IMR-90 (cell line): Measurements from ENCODE around the gene DNAH8. TPM values are rescaled to one million over a fixed set of nuclear protein-coding genes. Genes with fewer than 3 reads are reported as not detected.

Source experiments
- ATAC-seq: fragments of 200-7000 bp; cut with Tn5 transposase; 2 replicates; pipeline ENCODE4 v1.9.1; 2020; ENCODE audit warnings: low read depth, mild to moderate bottlenecking, moderate library complexity
- BruUV-seq: library from RNA; stranded (reverse); fragments of 400-500 nt; replicated peaks from 2 replicates; lab custom pipeline; 2021; lab: Mats Ljungman, UMichigan
- CTCF ChIA-PET: fragments of 300-600 bp; formaldehyde crosslinking; extraction: SDS; loops from one replicate; lab custom pipeline; 2021; ENCODE audit warnings: antibody characterized with exemption; lab: Yijun Ruan, JAX
- POLR2A ChIA-PET: fragments of 300-600 bp; sonication (Branson Sonifier 250); formaldehyde crosslinking; loops from one replicate; lab custom pipeline; 2022; ENCODE audit warnings: antibody characterized with exemption; ENCODE audit not compliant: unreplicated experiment; lab: Charles Lee
- DNase-seq: peaks from one replicate; pipeline ENCODE4 v3.0.0; 2013
- H2AFZ ChIP-seq: replicated peaks from 2 replicates; pipeline ENCODE3; 2013; ENCODE audit warnings: low read length, mild to moderate bottlenecking; ENCODE audit not compliant: poor library complexity
- H2AK5ac ChIP-seq: 2 replicates; pipeline ENCODE4 v1.6.1; 2013; ENCODE audit warnings: low read depth, low read length, inconsistent platforms
- H2AK9ac ChIP-seq: replicated peaks from 2 replicates; pipeline ENCODE3; 2013; ENCODE audit warnings: mild to moderate bottlenecking, low read depth, low read length, moderate library complexity; ENCODE audit not compliant: poor library complexity
- H2BK120ac ChIP-seq: 2 replicates; pipeline ENCODE4 v1.6.1; 2013; ENCODE audit warnings: low read depth, low read length, inconsistent platforms
- H2BK15ac ChIP-seq: 3 replicates; pipeline ENCODE4 v1.6.1; 2013; ENCODE audit warnings: low read depth, low read length, inconsistent platforms
- H2BK20ac ChIP-seq: 2 replicates; pipeline ENCODE4 v1.6.1; 2013; ENCODE audit warnings: low read depth, mild to moderate bottlenecking, inconsistent platforms, low read length, moderate library complexity
- H2BK5ac ChIP-seq: 2 replicates; pipeline ENCODE4 v1.6.1; 2013; ENCODE audit warnings: mild to moderate bottlenecking, low read depth, low read length, inconsistent platforms; ENCODE audit not compliant: poor library complexity, severe bottlenecking
- H3K14ac ChIP-seq: replicated peaks from 2 replicates; pipeline ENCODE4 v1.6.1; 2013; ENCODE audit warnings: low read depth, low read length, inconsistent platforms
- H3K18ac ChIP-seq: 2 replicates; pipeline ENCODE4 v1.6.1; 2013; ENCODE audit warnings: low read depth, low read length, control low read depth
- H3K23ac ChIP-seq: 2 replicates; pipeline ENCODE4 v1.6.1; 2013; ENCODE audit warnings: low read depth, low read length, inconsistent platforms
- H3K27ac ChIP-seq: 2 replicates; pipeline ENCODE4 v1.5.1; 2013; ENCODE audit warnings: mild to moderate bottlenecking, control low read depth, low read length; ENCODE audit not compliant: insufficient read depth
- H3K27me3 ChIP-seq: 2 replicates; pipeline ENCODE4 v1.6.1; 2013; ENCODE audit warnings: low read length; ENCODE audit not compliant: control insufficient read depth, insufficient read depth
- H3K36me3 ChIP-seq: 2 replicates; pipeline ENCODE4 v1.6.1; 2013; ENCODE audit warnings: low read length, mixed read lengths; ENCODE audit not compliant: control insufficient read depth, insufficient read depth
- H3K4ac ChIP-seq: 2 replicates; pipeline ENCODE4 v1.6.1; 2013; ENCODE audit warnings: low read depth, low read length, inconsistent platforms
- H3K4me1 ChIP-seq: 2 replicates; pipeline ENCODE4 v1.6.1; 2013; ENCODE audit warnings: low read length, mixed read lengths; ENCODE audit not compliant: control insufficient read depth, insufficient read depth
- H3K4me2 ChIP-seq: 2 replicates; pipeline ENCODE4 v1.6.1; 2013; ENCODE audit warnings: low read depth, mild to moderate bottlenecking, control low read depth, low read length, moderate library complexity
- H3K4me3 ChIP-seq: 2 replicates; pipeline ENCODE4 v1.5.1; 2013; ENCODE audit warnings: low read depth, mild to moderate bottlenecking, control low read depth, low read length, moderate library complexity; ENCODE audit not compliant: insufficient read depth
- H3K56ac ChIP-seq: 2 replicates; pipeline ENCODE4 v1.6.1; 2013; ENCODE audit warnings: low read length, inconsistent platforms; ENCODE audit not compliant: insufficient read depth; ENCODE audit errors: extremely low read depth
- H3K79me1 ChIP-seq, 2 experiments: 2 replicates each; pipeline ENCODE4 v1.6.1; 2013; ENCODE audit warnings: low read length in 2 of 2, inconsistent platforms in 1 of 2, low read depth in 1 of 2
- H3K9ac ChIP-seq: 2 replicates; pipeline ENCODE4 v1.6.1; 2013; ENCODE audit warnings: low read depth, low read length, control low read depth
- H3K9me1 ChIP-seq: 2 replicates; pipeline ENCODE4 v1.6.1; 2013; ENCODE audit warnings: low read length, inconsistent platforms; ENCODE audit not compliant: insufficient read depth
- H3K9me3 ChIP-seq: 2 replicates; pipeline ENCODE4 v1.6.1; 2013; ENCODE audit warnings: low read length; ENCODE audit not compliant: control insufficient read depth, insufficient read depth
- H4K20me1 ChIP-seq: 2 replicates; pipeline ENCODE4 v1.6.1; 2013; ENCODE audit warnings: low read length, inconsistent platforms; ENCODE audit not compliant: insufficient read depth
- H4K5ac ChIP-seq: 2 replicates; pipeline ENCODE4 v1.6.1; 2013; ENCODE audit warnings: mild to moderate bottlenecking, low read depth, low read length, control low read depth
- H4K8ac ChIP-seq, 2 experiments: 2 replicates each; pipeline ENCODE4 v1.6.1; 2013; ENCODE audit warnings: low read depth in 2 of 2, low read length in 2 of 2, control low read depth in 1 of 2, inconsistent platforms in 1 of 2
- H4K91ac ChIP-seq: 2 replicates; pipeline ENCODE4 v1.6.1; 2013; ENCODE audit warnings: low read depth, low read length, inconsistent platforms; ENCODE audit not compliant: insufficient read depth
- CEBPB ChIP-seq: IDR thresholded peaks from 2 replicates; pipeline ENCODE4 v1.6.1; 2012; ENCODE audit warnings: low read depth, low read length, improper control_type of control experiment
- MAFK ChIP-seq: IDR thresholded peaks from 2 replicates; pipeline ENCODE4 v1.6.1; 2012; ENCODE audit warnings: low read depth, low read length, improper control_type of control experiment
- MXI1 ChIP-seq: IDR thresholded peaks from 2 replicates; pipeline ENCODE4 v1.6.1; 2012; ENCODE audit warnings: low read depth, mild to moderate bottlenecking, low read length, moderate library complexity, borderline replicate concordance
- POLR2A ChIP-seq: IDR thresholded peaks from 2 replicates; pipeline ENCODE4 v1.6.1; 2012; ENCODE audit warnings: mild to moderate bottlenecking, low read depth, low read length
- RCOR1 ChIP-seq: IDR thresholded peaks from 2 replicates; pipeline ENCODE4 v1.6.1; 2012; ENCODE audit warnings: mild to moderate bottlenecking, low read length, improper control_type of control experiment; ENCODE audit not compliant: insufficient replicate concordance
- RFX5 ChIP-seq: IDR thresholded peaks from 2 replicates; pipeline ENCODE4 v1.8.0; 2012; ENCODE audit warnings: low read depth, mild to moderate bottlenecking, low read length, moderate library complexity
- SMC3 ChIP-seq: fragments of 150-350 bp; IDR thresholded peaks from 2 replicates; pipeline ENCODE4 v1.6.1; 2016; ENCODE audit warnings: low read depth, mild to moderate bottlenecking, antibody characterized with exemption, low read length, moderate library complexity
- WGBS, 2 experiments: methylation state at CpG; one replicate each; pipeline versions ENCODE4 v1.1.5 to v1.1.7; 2013; ENCODE audit warnings: missing lambda C conversion rate in 2 of 2; ENCODE audit not compliant: insufficient read length in 1 of 2; ENCODE audit errors: extremely low coverage in 2 of 2; 5-methylcytosine and 5-hydroxymethylcytosine counted together
- dilution Hi-C: fragments of 300-500 bp; cut with HindIII; formaldehyde crosslinking; loops from one replicate; pipeline ENCODE4 v1.14.3; 2018; ENCODE audit warnings: low sequenced_read_pairs; ENCODE audit not compliant: unreplicated experiment
- in situ Hi-C: fragments of 300-500 bp; cut with MboI; formaldehyde crosslinking; loops from 3 replicates; pipeline ENCODE4 v1.14.3; 2019; ENCODE audit warnings: low sequenced_read_pairs, inconsistent platforms, mixed read lengths
- intact Hi-C: fragments of 100-400 bp; cut with micrococcal nuclease; formaldehyde crosslinking; loops from 2 replicates; pipeline ENCODE4 v1.10.0; 2022
- polyA plus RNA-seq, 3 experiments: library from polyadenylated mRNA; depleted of rRNA; stranded (reverse); fragments of >200 nt; gene quantifications; 2 replicates each; pipeline ENCODE4 v1.2.3, GENCODE V29; 2012; ENCODE audit warnings: low replicate concordance in 1 of 3
- total RNA-seq: library from RNA; depleted of rRNA; stranded (reverse); fragments of >200 nt; gene quantifications from 2 replicates; pipeline ENCODE4 v1.2.3, GENCODE V29; 2012

Gene DNAH8
- total and polyA plus RNA-seq, 2 of the 4 experiments (the other 2 are of a cell fraction) = not detected

GRCh38 chr6:39051399-39052122, 336.4 kb downstream of the DNAH8 start:
- Histone ChIP-seq H4K8ac (no peak overlapping the region), H3K79me1 (no peaks in the 10 kb centered on the region), H3K4ac (no peak overlapping the region), H4K20me1 (no peaks in the 10 kb centered on the region), H3K9ac (no peak overlapping the region), H2AK9ac (no peak overlapping the region), H3K9me3 (no peaks in the 10 kb centered on the region), H3K4me1 (no peaks in the 10 kb centered on the region), H3K27ac (no peak overlapping the region), H3K4me3 (no peak overlapping the region), H3K36me3 (no peaks in the 10 kb centered on the region), H3K14ac (no peak overlapping the region), H2BK15ac (no peak overlapping the region), H2BK120ac (no peak overlapping the region), H3K18ac (no peak overlapping the region), H2BK20ac (no peak overlapping the region), H2AK5ac (no peak overlapping the region), H2BK5ac (no peak overlapping the region), H3K27me3 (peaks cover 34% of the 10 kb centered on the region), H2AFZ (no peak overlapping the region), H3K9me1 (no peaks in the 10 kb centered on the region), H3K56ac (no peak overlapping the region), H3K23ac (no peak overlapping the region), H4K5ac (no peak overlapping the region), H4K91ac (no peak overlapping the region), H3K4me2 (no peak overlapping the region)
- ATAC-seq = no peak
- dilution Hi-C loops (no loop called here), intact Hi-C loops (no loop called here), in situ Hi-C loops (no loop called here)
- WGBS, 2 experiments = 83% methylated on average over 1 of the region's 4 CpGs; no CpG with 5 or more reads in 1 of the 2 experiments
- CTCF ChIA-PET = no interaction called here
- TF ChIP-seq MAFK = no peak
- TF ChIP-seq RFX5 = no peak
- TF ChIP-seq CEBPB = no peak
- TF ChIP-seq POLR2A = no peak
- no peak for TF ChIP-seq SMC3
- no peak for TF ChIP-seq RCOR1
- no peak for TF ChIP-seq MXI1
- BruUV-seq = no TSS peak
- POLR2A ChIA-PET = no interaction called here
- no peak for DNase-seq
